Measurements from ENCODE around the gene KMT2C.
"Not testable (repeated sequence)": the region's sequence is repeated elsewhere in the genome, so short reads cannot be mapped to it uniquely, and the experiment has no call there.

Gene KMT2C

DNA sequence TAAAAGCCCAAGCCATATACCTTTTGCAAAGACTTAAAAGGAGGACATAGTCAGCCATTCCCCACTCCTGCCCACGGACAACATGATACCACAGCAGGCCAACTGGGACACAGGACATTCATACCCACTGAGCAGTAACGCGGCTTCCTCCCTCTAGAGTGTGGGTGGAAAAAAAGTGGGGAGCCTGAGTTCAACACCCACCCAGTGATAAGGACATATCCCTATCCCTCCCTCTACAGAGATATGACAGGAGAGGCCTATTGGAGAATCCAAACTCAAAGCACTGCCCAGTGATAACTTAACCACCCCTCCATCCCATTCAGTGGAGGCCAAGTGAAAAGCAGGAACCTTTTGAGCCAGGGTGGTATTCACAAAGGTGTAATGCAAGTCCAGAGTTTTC is 148.8 kb downstream of the KMT2C start:
- not testable (repeated sequence) for DNase-seq

DNA sequence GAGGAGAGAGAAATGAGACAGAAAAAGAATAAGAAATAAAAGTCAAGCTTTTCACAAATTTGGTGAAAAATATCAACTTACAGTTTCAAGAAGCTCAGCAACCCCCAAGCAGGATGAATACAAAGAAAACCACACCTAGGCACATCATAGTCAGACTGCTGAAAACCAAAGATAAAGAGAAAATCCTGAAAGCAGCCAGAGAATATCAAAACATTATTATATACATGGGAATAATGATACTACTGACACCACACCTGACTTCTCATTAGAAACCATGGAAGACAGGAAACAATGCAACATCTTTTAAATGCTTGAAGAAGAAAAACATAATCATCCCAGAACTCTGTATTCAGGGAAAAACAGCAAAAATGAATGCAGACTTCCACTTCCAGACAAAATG is 149.6 kb downstream of the KMT2C start:
- not testable (repeated sequence) for DNase-seq

DNA sequence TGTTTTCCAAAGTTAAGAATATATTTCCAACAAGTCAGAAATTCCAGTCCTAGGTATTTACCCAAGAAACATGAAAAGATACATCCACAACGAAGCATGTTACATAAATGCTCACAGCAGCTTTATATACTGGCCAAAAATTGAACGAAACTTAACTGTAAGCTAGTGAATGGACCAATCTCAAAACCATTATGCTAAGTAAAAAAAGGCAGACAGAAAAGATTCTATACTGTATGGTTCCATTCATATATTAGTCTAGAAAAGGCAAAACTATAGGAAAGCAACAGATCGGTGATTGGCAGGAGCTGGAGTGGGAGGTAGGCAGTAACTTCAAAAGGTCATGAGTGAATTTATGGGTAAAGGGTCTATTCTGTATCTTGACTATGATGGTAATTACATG is 150.8 kb downstream of the KMT2C start:
- not testable (repeated sequence) for DNase-seq

DNA sequence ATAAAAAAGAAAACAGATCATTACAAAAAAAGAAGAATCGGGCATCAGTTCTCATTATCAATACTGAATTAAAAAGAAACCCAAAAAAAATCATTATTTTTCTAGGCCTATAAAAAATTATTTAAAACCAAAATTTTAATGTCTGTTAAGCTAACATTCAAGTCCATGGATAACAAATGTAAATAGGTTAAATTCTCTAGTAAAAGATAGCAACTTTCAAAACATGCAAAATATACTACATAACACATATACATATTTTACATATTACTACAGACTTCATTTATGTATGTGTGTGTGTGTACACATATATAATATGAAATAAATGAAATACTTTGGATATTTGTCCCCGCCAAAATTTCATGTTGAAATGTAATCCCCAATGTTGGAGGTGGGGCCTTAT is 158.1 kb downstream of the KMT2C start:
- DNase-seq, result not testable (repeated sequence)

DNA sequence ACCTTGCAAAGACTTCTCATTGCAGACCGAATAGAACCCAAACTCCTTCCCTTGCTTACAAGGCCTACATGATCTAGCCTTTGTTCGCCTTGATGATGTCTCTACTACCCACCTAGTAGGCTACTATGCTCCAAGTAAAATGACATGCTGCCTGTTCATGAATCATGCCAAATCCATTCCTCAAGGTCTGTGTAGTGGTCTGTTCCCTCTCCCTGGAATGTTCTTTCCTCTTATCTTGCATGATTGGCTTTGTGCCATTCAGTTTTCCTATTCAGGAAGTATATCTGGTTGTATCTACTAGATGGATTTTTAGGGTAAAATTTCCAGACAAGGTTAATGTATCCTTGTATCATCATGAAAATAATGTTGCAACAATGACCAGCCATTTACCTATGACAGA is 165.4 kb downstream of the KMT2C start:
- DNase-seq, result not testable (repeated sequence)

DNA sequence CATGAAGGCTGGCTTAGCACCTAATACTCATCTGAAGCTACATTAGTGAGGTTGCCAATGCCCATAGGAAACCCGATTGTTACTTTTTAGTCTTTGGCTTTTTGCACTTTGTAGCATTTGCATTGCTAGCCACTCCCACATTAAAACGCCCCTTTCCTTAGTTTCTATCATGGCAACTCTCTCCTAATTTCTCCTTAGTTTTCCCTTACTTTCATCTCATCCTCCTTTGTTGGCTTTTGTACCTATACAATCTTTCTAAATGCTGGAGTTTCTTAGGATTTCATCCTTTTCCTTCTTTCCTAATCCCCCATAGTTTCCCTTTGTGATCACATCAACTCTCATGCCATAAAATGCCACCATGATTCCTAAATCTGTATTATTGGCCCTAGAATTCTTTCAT is 168.9 kb downstream of the KMT2C start:
- not testable (repeated sequence) for DNase-seq

DNA sequence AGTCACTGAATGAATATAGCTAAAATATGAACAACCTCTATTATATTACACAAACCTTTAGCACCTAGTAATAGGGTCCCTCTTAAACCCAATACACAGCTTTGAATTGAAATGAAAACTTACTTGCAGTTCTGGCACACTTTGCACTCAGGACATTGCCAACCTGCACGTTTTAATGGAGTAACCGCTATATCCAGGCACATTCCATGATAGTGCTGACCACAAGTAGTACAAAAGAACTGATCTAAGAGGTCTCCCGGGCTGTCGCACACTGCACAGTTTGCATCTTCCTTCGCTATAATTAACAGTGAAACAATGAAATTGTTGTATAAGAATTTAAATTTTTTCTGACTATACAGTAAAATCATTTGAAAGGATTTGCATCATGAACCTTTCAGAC is 170.9 kb downstream of the KMT2C start:
- not testable (repeated sequence) for DNase-seq

DNA sequence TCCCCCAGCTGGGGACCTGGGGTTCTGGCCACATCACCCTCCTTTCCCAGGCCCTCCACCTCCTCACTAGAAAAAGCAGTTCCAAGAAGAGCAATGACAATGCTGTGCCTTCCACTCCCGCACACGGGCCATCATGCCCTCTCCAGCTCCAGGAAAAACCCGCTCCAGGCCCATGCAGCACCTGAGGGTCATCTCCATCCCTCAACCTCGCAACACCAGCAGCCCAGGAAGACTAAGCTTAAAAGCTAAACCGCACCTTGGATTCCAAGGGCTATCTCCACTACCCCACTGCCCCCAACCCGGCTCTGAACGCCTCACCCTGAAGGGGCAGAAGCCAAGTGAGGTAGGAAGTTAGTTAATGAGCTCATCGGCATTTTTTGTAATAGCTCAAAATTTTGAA is 173.7 kb downstream of the KMT2C start:
- not testable (repeated sequence) for DNase-seq

DNA sequence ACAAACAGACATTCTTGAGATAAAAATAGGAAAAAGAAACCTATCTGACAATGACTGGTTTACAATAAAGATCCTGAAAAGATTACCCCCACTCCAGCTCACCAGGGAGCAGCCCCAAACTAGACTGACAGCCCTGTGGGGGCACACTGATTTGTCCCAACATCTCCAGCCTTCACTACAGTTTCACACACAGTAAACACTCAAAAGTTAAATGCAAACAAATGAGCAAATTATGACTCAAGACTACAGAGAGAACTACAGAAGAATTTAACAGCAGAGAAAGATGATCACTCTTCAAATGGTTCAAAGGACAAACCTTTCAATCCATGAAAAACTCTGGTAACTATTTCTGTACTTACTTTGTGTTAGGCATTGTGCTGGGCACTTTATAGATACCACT is 176.2 kb downstream of the KMT2C start:
- DNase-seq, result not testable (repeated sequence)

DNA sequence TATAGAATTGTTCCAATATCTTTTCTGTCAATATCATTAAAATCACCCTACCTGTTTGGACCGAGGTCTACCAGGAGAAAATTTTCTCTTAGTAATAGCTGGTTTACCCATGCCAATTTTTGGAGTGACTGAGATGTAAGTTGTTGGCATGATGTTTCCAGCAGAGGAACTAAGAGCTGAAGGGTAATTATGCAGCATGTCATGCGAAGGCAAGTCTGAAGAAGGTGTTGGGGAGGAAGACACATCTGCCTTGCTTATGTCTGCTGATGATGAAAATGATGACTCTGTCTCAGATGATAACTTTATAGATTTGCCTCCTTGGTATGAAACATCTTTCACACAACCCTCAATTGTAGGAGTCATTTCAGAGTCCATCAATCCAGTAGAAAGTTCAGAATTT is 188.0 kb downstream of the KMT2C start:
- DNase-seq, result not testable (repeated sequence)

DNA sequence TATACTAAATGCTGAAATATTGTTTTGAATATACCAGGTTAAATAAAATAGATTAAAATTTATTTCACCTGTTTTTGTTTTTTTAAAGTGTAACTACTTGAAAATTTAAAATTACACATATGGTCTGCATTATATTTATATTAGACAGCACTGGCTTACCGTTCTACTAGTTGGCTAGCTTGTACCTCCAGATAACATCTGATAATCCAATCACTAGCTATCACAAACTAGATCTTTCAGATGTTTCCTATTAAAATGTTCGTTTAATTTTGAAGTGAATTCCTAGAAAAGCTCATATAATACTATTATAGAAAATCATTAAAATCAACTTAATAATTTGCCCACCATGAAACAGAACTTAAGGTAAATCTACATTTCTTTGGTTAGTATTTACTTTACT is 190.4 kb downstream of the KMT2C start:
- DNase-seq, result not testable (repeated sequence)

DNA sequence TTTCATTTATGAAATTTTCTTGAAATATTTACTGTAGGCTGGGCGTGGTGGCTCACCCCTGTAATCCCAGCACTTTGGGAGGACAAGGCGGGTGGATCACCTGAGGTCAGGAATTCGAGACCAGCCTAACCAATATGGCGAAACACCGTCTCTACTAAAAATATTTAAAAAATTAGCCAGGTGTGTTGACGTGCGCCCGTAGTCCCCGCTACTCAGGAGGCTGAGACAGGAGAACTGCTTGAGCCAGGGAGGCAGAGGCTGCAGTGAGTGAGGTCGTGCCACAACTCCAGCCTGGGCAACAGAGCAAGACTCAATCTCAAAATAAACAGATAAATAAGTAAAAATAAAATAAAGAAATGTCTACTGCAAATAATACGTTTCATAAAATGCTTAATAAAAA is 192.3 kb downstream of the KMT2C start:
- DNase-seq, result not testable (repeated sequence)

DNA sequence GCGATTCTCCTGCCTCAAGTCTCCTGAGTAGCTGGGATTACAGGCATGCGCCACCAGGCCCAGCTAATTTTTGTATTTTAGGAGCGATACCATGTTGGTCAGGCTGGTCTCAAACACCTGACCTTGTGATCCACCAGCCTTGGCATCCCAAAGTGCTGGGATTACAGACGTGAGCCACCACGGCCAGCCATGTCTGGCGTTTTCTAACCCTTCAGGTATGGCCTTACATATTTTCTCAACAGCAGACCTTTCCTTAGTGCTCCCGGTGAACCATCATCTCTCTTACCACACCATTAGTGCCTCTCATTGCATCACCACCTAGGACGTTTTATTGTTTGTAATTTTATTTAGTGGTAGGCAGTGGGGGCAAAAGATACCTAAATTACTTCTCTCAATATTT is 194.5 kb downstream of the KMT2C start:
- not testable (repeated sequence) for DNase-seq

DNA sequence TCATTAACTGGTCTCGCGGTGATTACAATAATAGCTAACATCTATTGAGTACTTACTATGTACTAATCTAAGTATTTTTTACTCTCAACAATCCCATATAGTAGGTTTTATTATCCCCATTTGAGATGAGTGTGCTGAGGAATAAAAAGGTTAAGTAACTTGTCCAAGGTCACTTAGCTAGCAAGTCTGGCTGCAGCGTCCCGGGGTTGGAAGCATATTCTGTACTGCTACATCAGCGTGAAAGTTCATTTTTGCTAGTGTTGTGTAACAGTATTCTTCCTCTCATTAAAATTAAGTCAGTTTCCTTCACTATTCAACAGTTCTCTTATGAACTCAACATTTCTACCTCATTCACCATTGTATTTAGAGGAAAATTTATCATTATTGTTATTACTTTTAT is 199.5 kb downstream of the KMT2C start:
- not testable (repeated sequence) for DNase-seq

DNA sequence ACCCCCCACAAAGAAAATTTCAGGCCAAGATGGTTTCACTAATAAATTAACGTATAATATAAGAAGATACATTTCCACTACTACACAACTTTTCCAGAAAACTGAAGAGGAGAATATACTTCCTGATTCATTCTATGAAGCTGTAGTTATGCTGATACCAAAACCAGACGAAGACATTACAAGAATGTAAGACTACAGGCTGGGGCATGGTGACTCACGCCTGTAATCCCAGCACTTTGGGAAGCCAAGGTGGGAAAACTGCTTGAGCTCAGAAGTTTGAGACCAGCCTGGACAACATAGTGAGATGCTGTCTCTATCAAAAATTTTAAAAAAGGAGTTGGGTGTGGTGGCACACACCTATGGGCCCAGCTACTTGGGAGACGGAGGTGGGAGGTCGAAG is 201.4 kb downstream of the KMT2C start:
- DNase-seq, result not testable (repeated sequence)

DNA sequence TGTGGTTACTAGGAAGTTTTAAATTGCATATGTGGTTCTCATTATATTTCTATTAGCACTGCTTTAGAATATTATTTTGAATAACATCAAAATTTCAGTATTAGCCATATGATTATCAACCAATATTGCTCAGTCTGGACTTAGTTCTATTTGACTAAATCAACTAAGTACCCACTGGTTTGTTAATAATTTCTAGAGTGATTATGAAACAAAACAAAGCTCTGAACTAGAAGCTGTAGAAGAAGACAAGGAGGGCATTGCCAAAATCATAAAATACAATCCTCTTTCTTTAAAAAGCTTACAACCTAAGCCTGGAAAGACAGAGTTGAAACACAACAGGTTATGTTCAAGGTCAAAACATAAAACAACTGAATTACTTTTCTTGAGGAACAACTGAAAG is 204.7 kb downstream of the KMT2C start:
- no peak for DNase-seq

DNA sequence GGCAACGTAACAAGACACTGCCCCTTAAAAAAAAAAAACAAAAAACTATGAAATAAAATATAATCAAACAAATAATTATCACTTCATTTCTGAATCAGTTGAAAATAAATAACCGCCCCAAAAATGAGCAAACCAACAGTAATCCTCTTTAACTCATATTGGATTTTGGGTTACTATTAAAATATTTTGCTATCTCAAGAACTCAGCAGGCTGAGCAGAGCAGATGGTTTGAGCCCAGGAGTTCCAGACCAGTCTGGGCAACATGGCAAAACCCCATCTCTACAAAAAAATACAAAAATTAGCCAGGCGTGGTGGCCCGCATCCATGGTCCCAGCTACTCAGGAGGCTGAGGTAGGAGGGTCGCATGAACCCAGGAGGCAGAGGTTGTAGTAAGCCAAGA is 216.2 kb downstream of the KMT2C start:
- DNase-seq, result not testable (repeated sequence)

DNA sequence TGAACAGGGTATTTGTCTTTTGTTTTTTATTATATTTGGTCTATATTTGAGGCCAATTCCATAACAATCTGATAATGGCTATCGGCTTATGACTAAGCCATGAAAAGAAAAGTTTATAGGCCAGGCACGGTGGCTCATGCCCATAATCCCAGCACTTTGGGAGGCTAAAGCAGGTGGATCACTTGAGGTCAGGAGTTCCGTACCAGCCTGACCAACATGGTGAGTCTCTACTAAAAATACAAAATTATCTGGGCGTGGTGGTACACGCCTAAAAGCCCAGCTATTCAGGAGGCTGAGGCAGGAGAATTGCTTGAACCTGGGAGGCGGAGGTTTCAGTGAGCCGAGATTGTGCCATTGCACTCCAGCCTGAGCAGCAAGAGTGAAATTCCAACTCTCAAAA is 227.0 kb downstream of the KMT2C start:
- DNase-seq, result not testable (repeated sequence)

DNA sequence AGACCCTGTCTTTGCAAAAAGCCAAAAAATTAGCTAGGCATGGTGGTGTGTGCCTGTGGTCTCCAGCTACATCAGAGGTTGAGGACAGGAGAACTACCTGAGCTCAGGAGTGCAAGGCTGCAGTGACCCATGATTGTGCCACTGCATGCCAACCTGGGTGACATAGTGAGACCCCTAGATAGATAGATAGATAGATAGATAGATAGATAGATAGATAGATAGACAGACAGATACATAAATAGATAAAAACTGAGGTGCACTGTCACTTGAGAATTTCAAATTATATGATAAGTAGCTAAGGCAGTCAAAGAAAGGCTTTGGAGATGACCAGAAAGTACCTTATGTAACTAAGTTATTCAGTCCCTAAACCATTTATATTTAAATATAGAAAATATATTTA is 231.4 kb downstream of the KMT2C start:
- DNase-seq, result not testable (repeated sequence)

DNA sequence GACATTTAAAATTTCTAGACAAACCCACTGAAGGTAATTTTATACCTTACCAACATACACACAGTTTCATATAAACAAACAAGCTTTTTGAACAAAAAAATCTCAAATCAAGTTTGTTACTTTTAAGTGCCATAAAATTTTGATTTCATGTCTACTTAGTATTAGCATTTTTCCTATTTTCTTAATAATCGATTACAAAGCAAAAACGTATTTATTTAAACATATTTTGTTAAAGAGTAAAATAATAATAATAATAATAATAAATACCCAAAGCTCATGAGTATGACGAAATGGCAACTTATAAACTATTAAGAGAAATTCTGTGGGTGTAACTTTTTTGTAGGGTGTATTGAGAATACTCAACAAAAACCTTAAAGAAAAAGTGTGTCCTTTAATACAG is 232.7 kb downstream of the KMT2C start:
- DNase-seq, result no peak

DNA sequence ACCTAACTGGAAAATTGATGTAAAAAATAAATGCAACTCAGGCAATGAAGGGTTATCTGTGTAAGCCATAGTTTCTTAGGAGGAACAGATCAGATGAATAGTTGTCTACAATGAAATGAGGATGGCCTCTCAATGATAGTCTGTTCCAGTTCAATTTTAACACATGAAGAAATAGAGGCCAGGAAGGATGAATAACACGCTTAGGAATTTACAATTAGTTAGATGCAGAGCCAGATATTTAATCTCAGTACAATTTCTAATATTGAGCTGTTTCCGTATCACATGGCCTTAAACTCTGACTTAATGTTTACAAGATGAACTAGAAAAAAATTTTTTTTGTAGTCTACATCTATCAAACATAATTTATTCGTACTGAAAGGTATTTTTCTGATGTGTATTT is 233.7 kb downstream of the KMT2C start:
- no peak for DNase-seq

DNA sequence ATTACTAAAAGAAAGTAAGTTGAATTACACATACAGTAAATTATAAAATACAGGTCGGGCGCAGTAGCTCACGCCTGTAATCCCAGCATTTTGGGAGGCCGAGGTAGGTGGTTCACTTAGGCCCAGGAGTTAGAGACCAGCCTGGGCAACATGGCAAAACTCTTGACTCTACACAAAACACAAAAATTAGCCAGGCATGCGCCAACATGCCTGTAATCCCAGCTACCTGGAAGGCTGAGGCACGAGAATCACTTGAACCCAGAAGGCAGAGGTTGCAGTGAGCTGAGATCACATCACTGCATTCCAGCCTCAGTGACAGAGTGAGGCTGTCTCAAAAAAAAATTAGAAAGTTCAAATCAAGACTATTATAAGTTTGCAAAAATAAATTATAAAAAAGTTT is 235.4 kb downstream of the KMT2C start:
- DNase-seq, result no peak

DNA sequence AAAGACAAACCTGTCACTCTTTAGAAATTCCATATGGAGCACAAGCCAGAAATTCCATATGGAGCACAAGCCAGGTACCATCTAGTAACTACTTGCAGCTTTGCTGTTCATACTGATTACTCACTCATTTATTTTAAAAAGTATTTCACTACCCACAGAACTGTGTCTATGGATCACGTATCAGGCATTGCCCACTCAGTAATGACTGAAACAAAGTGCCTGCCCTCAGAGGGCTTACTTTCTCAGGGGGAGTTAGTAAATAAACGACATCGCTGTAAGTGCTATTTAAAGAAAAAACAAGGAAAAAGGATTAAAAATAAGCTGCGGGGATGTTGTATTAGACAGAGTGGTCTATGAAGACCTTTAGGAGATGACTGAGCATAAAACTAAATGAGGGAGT is 239.4 kb downstream of the KMT2C start:
- no peak for DNase-seq

DNA sequence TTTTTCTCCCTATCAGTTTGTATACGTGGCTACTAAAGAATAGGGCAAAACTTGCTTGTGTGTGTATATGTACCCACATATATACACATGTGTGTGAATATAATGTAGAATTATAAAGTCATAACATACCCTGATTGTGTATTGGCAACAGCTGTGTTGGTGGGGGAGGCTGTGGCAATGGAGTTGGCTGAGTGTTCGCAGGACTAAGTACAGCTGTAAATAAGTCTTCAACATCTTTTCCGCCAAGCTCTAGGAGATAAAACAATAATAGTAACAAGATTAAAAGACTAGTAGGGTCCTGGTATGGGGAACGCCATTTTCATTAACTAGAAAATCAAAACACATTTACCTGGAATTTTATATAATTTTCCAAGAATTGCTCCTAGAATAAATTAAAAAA is 241.9 kb downstream of the KMT2C start:
- no peak for DNase-seq

DNA sequence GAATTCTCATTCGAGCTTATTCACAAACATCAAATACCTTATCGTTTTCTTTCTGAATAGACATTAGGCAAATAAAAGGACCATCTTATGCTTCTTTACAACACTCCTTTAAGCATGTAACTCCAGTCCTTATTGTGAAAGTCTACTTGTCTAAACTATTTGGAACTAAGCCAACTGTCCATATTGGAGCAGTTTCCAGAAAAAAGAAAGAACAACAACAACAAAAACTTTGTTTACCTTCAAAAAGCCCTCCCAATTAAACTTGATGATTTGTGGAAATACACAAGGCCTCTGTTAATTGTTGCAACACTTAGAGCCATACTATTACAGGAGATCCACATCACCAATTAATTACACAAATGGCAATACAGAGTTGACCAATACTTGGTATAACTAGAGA is 246.7 kb downstream of the KMT2C start:
- DNase-seq, result no peak

DNA sequence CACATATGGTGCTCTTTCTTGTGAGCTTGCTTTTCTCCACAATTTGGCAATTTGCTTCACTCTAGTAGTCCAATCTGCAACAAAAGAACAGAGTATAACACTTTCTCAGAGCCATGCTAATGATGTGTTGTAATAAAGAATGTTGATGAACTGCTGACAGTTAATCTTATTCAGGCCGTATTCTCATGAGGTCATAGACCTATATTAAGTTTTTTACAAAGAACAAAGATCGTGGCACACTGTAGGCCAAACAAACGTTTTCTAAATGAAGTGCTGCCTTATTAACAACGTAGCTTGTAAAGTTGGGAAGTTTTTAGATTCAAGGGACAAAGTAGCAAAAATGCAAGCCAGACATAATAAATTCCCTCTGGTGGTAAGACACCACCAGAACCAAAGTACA is 250.2 kb downstream of the KMT2C start:
- DNase-seq, result no peak

Measured in NCI-H1105 (cell line).